ENCODE data around the gene C1orf21. TPM values are rescaled to one million over a fixed set of nuclear protein-coding genes. Genes with fewer than 3 reads are reported as not detected.

The C1orf21 gene
- total RNA-seq, 1 experiment from 2014 or later, result 28.5 TPM

DNA sequence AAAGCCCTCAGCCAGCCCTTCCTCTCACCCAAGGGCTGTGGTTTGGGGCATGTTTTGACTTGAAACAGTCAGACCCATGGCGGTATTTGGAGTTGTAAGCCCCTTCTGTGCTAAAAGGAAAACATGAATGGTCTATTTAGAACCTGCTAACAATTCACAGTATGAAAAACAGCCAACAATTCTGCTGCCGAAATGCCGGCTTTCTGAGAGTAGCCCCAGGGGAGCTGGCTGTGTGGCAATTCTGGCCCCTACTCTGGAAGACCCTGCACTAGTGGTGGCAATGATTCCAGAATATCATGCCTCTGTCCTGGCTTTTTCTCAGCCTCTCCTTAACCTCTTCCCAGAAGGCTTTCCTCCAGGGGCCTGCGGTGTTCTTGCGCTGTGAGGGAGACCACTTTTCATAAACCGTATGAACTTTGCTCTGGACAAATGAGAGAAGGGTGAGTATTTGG, 249.2 kb downstream of the C1orf21 start:
- ATAC-seq (no peak), DNase-seq (ENCODE audit: low spot score) (no peak)
- no peaks in the 10 kb centered on the region; the same call in 1 of the 2 replicates for H3K27me3 Mint-ChIP-seq (ENCODE audit: low read depth)
- no peak overlapping the region for H3K27ac Mint-ChIP-seq
- H3K36me3 Mint-ChIP-seq, result no peaks in the 10 kb centered on the region; the same call in 1 of the 2 replicates
- H3K9me3 Mint-ChIP-seq, result peaks cover 20% of the 10 kb centered on the region
- POLR2A ChIA-PET, result no interaction called here
- no peak overlapping the region for H3K4me3 Mint-ChIP-seq
- no peaks in the 10 kb centered on the region for H3K4me1 Mint-ChIP-seq
- TF ChIP-seq KAT7 (CRISPR knock-in tag; IDR thresholded peaks at IDR 0.05; ENCODE audit: borderline replicate concordance) (no peak), NFE2L1 (CRISPR knock-in tag; IDR thresholded peaks at IDR 0.05) (no peak), TP53 (CRISPR knock-in tag; IDR thresholded peaks at IDR 0.05) (no peak), EMX1 (CRISPR knock-in tag; IDR thresholded peaks at IDR 0.05) (no peak), ETV6 (CRISPR knock-in tag; IDR thresholded peaks at IDR 0.05) (no peak), ZNF423 (CRISPR knock-in tag; IDR thresholded peaks at IDR 0.05) (no peak), FOXJ3 (CRISPR knock-in tag; IDR thresholded peaks at IDR 0.05; ENCODE audit: borderline replicate concordance) (no peak)
- TF ChIP-seq, protein P1, sequence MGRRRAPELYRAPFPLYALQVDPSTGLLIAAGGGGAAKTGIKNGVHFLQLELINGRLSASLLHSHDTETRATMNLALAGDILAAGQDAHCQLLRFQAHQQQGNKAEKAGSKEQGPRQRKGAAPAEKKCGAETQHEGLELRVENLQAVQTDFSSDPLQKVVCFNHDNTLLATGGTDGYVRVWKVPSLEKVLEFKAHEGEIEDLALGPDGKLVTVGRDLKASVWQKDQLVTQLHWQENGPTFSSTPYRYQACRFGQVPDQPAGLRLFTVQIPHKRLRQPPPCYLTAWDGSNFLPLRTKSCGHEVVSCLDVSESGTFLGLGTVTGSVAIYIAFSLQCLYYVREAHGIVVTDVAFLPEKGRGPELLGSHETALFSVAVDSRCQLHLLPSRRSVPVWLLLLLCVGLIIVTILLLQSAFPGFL (CRISPR knock-in tag; IDR thresholded peaks at IDR 0.05; ENCODE audit: borderline replicate concordance), result no peak
- TF ChIP-seq, protein P2, sequence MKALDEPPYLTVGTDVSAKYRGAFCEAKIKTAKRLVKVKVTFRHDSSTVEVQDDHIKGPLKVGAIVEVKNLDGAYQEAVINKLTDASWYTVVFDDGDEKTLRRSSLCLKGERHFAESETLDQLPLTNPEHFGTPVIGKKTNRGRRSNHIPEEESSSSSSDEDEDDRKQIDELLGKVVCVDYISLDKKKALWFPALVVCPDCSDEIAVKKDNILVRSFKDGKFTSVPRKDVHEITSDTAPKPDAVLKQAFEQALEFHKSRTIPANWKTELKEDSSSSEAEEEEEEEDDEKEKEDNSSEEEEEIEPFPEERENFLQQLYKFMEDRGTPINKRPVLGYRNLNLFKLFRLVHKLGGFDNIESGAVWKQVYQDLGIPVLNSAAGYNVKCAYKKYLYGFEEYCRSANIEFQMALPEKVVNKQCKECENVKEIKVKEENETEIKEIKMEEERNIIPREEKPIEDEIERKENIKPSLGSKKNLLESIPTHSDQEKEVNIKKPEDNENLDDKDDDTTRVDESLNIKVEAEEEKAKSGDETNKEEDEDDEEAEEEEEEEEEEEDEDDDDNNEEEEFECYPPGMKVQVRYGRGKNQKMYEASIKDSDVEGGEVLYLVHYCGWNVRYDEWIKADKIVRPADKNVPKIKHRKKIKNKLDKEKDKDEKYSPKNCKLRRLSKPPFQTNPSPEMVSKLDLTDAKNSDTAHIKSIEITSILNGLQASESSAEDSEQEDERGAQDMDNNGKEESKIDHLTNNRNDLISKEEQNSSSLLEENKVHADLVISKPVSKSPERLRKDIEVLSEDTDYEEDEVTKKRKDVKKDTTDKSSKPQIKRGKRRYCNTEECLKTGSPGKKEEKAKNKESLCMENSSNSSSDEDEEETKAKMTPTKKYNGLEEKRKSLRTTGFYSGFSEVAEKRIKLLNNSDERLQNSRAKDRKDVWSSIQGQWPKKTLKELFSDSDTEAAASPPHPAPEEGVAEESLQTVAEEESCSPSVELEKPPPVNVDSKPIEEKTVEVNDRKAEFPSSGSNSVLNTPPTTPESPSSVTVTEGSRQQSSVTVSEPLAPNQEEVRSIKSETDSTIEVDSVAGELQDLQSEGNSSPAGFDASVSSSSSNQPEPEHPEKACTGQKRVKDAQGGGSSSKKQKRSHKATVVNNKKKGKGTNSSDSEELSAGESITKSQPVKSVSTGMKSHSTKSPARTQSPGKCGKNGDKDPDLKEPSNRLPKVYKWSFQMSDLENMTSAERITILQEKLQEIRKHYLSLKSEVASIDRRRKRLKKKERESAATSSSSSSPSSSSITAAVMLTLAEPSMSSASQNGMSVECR (CRISPR knock-in tag; IDR thresholded peaks at IDR 0.05; ENCODE audit: borderline replicate concordance), result no peak
- TF ChIP-seq, protein P3, sequence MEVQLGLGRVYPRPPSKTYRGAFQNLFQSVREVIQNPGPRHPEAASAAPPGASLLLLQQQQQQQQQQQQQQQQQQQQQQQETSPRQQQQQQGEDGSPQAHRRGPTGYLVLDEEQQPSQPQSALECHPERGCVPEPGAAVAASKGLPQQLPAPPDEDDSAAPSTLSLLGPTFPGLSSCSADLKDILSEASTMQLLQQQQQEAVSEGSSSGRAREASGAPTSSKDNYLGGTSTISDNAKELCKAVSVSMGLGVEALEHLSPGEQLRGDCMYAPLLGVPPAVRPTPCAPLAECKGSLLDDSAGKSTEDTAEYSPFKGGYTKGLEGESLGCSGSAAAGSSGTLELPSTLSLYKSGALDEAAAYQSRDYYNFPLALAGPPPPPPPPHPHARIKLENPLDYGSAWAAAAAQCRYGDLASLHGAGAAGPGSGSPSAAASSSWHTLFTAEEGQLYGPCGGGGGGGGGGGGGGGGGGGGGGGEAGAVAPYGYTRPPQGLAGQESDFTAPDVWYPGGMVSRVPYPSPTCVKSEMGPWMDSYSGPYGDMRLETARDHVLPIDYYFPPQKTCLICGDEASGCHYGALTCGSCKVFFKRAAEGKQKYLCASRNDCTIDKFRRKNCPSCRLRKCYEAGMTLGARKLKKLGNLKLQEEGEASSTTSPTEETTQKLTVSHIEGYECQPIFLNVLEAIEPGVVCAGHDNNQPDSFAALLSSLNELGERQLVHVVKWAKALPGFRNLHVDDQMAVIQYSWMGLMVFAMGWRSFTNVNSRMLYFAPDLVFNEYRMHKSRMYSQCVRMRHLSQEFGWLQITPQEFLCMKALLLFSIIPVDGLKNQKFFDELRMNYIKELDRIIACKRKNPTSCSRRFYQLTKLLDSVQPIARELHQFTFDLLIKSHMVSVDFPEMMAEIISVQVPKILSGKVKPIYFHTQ (CRISPR knock-in tag; IDR thresholded peaks at IDR 0.05), result no peak
- TF ChIP-seq, protein P4, sequence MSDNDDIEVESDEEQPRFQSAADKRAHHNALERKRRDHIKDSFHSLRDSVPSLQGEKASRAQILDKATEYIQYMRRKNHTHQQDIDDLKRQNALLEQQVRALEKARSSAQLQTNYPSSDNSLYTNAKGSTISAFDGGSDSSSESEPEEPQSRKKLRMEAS (CRISPR knock-in tag; IDR thresholded peaks at IDR 0.05), result no peak
- CTCF ChIA-PET, result interaction anchor here (0.8 kb wide), 1 partner anchor 28 kb away, joined by 3 read pairs; no protein-coding TSS in a partner anchor

DNA sequence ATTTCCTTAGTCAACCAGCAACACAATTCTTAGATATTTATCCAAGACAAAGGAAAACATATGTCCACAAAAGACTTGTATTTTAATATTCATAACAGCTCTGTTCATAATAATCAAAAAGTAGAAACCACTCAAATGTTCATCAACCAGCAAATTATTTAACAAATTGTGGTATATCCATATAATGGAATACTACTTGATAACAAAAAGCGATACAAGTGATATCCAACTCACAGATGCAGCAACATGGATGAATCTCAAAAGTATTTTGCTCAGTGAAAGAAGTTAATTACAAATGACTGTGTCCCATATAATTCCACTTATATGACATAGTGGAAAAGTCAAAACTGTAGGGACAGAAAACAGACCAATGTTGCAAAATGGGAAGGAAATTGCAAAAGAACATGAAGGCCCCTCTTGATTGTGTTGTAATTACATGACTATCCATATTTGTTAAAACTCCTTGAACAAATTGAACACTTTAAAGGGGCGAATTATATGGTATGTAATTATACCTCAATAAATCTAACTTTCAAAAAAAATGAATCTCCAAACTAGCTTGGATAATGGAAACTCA, 250.9 kb downstream of the C1orf21 start:
- DNase-seq (ENCODE audit: low spot score) (no peak), ATAC-seq (no peak)
- ChIA-PET CTCF (no interaction called here), POLR2A (no interaction called here)
- Mint-ChIP-seq H3K36me3 (no peaks in the 10 kb centered on the region; the same call in 1 of the 2 replicates), H3K9me3 (peaks cover 20% of the 10 kb centered on the region), H3K27me3 (ENCODE audit: low read depth) (no peaks in the 10 kb centered on the region; the same call in 1 of the 2 replicates), H3K27ac (no peak overlapping the region), H3K4me1 (no peaks in the 10 kb centered on the region), H3K4me3 (no peak overlapping the region)
- TF ChIP-seq TEAD4 (CRISPR knock-in tag; IDR thresholded peaks at IDR 0.05) (no peak), MXD4 (CRISPR knock-in tag; IDR thresholded peaks at IDR 0.05; ENCODE audit: borderline replicate concordance) (no peak), ZNF263 (CRISPR knock-in tag; IDR thresholded peaks at IDR 0.05; ENCODE audit: low read depth) (no peak), SMAD4 (CRISPR knock-in tag; IDR thresholded peaks at IDR 0.05) (no peak), SOX15 (CRISPR knock-in tag; IDR thresholded peaks at IDR 0.05) (no peak), TP53 (CRISPR knock-in tag; IDR thresholded peaks at IDR 0.05) (no peak), ZNF138 (CRISPR knock-in tag; conservative IDR thresholded peaks at IDR 0.05) (no peak), RELA (CRISPR knock-in tag; IDR thresholded peaks at IDR 0.05; ENCODE audit: borderline replicate concordance) (no peak), CREB1 (CRISPR knock-in tag; IDR thresholded peaks at IDR 0.05) (no peak), ATF1 (CRISPR knock-in tag; IDR thresholded peaks at IDR 0.05) (no peak)
- TF ChIP-seq, protein P4 (CRISPR knock-in tag; IDR thresholded peaks at IDR 0.05), result no peak
- TF ChIP-seq, protein P5, sequence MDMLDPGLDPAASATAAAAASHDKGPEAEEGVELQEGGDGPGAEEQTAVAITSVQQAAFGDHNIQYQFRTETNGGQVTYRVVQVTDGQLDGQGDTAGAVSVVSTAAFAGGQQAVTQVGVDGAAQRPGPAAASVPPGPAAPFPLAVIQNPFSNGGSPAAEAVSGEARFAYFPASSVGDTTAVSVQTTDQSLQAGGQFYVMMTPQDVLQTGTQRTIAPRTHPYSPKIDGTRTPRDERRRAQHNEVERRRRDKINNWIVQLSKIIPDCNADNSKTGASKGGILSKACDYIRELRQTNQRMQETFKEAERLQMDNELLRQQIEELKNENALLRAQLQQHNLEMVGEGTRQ (CRISPR knock-in tag; IDR thresholded peaks at IDR 0.05), result no peak

Measured in WTC11 (cell line).